ENCODE measurements around the gene ETS2. TPM values are rescaled to one million over a fixed set of nuclear protein-coding genes. Genes with fewer than 3 reads are reported as not detected.

The ETS2 gene
- total and polyA plus RNA-seq, 2 of the 8 experiments (the other 6 are each of a cell fraction or from before 2014, with no cell fraction given) = 11.0 to 45.1 TPM

DNA sequence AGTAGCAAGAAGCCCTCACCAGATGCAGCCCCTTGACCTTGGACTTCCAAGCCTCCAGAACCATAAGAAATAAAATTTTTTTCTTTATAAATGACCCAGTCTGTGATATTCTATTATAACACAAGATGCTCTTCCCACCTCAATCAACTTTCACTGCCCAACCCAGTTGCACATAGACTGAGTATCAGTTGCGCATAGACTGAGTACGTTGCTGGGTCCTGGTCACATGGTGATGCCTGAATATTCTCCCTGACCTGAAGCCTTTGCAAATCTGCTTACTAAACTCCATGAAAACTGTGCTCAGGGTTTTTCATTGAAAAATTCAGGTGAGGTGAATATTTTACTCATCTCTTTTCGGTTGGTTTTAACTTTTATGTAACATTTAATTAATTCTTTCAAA, 59.2 kb downstream of the ETS2 start (continued):
- TF ChIP-seq, protein P1, sequence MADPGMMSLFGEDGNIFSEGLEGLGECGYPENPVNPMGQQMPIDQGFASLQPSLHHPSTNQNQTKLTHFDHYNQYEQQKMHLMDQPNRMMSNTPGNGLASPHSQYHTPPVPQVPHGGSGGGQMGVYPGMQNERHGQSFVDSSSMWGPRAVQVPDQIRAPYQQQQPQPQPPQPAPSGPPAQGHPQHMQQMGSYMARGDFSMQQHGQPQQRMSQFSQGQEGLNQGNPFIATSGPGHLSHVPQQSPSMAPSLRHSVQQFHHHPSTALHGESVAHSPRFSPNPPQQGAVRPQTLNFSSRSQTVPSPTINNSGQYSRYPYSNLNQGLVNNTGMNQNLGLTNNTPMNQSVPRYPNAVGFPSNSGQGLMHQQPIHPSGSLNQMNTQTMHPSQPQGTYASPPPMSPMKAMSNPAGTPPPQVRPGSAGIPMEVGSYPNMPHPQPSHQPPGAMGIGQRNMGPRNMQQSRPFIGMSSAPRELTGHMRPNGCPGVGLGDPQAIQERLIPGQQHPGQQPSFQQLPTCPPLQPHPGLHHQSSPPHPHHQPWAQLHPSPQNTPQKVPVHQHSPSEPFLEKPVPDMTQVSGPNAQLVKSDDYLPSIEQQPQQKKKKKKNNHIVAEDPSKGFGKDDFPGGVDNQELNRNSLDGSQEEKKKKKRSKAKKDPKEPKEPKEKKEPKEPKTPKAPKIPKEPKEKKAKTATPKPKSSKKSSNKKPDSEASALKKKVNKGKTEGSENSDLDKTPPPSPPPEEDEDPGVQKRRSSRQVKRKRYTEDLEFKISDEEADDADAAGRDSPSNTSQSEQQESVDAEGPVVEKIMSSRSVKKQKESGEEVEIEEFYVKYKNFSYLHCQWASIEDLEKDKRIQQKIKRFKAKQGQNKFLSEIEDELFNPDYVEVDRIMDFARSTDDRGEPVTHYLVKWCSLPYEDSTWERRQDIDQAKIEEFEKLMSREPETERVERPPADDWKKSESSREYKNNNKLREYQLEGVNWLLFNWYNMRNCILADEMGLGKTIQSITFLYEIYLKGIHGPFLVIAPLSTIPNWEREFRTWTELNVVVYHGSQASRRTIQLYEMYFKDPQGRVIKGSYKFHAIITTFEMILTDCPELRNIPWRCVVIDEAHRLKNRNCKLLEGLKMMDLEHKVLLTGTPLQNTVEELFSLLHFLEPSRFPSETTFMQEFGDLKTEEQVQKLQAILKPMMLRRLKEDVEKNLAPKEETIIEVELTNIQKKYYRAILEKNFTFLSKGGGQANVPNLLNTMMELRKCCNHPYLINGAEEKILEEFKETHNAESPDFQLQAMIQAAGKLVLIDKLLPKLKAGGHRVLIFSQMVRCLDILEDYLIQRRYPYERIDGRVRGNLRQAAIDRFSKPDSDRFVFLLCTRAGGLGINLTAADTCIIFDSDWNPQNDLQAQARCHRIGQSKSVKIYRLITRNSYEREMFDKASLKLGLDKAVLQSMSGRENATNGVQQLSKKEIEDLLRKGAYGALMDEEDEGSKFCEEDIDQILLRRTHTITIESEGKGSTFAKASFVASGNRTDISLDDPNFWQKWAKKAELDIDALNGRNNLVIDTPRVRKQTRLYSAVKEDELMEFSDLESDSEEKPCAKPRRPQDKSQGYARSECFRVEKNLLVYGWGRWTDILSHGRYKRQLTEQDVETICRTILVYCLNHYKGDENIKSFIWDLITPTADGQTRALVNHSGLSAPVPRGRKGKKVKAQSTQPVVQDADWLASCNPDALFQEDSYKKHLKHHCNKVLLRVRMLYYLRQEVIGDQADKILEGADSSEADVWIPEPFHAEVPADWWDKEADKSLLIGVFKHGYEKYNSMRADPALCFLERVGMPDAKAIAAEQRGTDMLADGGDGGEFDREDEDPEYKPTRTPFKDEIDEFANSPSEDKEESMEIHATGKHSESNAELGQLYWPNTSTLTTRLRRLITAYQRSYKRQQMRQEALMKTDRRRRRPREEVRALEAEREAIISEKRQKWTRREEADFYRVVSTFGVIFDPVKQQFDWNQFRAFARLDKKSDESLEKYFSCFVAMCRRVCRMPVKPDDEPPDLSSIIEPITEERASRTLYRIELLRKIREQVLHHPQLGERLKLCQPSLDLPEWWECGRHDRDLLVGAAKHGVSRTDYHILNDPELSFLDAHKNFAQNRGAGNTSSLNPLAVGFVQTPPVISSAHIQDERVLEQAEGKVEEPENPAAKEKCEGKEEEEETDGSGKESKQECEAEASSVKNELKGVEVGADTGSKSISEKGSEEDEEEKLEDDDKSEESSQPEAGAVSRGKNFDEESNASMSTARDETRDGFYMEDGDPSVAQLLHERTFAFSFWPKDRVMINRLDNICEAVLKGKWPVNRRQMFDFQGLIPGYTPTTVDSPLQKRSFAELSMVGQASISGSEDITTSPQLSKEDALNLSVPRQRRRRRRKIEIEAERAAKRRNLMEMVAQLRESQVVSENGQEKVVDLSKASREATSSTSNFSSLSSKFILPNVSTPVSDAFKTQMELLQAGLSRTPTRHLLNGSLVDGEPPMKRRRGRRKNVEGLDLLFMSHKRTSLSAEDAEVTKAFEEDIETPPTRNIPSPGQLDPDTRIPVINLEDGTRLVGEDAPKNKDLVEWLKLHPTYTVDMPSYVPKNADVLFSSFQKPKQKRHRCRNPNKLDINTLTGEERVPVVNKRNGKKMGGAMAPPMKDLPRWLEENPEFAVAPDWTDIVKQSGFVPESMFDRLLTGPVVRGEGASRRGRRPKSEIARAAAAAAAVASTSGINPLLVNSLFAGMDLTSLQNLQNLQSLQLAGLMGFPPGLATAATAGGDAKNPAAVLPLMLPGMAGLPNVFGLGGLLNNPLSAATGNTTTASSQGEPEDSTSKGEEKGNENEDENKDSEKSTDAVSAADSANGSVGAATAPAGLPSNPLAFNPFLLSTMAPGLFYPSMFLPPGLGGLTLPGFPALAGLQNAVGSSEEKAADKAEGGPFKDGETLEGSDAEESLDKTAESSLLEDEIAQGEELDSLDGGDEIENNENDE (IDR thresholded peaks at IDR 0.05; ENCODE audit: insufficient replicate concordance, low read length) = no peak
- TF ChIP-seq RBBP5 (IDR thresholded peaks at IDR 0.05; ENCODE audit: borderline replicate concordance, low read depth, low read length) (no peak), TAF7 (optimal IDR thresholded peaks at IDR 0.05; ENCODE audit: borderline replicate concordance, low read depth, low read length) (no peak), HDAC6 (IDR thresholded peaks at IDR 0.05; ENCODE audit: low read depth, low read length) (no peak), RAD21 (IDR thresholded peaks at IDR 0.05 in 1 of 2, conservative IDR thresholded peaks at IDR 0.05 in 1 of 2; ENCODE audit: low read depth in 2 of 2, low read length in 2 of 2) (no peak), SUZ12 (IDR thresholded peaks at IDR 0.05; ENCODE audit: low read length) (no peak), JUN (IDR thresholded peaks at IDR 0.05; ENCODE audit: low read depth, low read length) (no peak), ASH2L (IDR thresholded peaks at IDR 0.05; ENCODE audit: low read length) (no peak), CHD2 (IDR thresholded peaks at IDR 0.05; ENCODE audit: low read length) (no peak), SP4 (IDR thresholded peaks at IDR 0.05; ENCODE audit: low read length) (no peak)
